Caco-2 (cell line): Measurements from ENCODE around the gene CDH13. TPM values are rescaled to one million over a fixed set of nuclear protein-coding genes. Genes with fewer than 3 reads are reported as not detected.

Experiments
- BruUV-seq: library from RNA; stranded (reverse); fragments of 400-500 nt; replicated peaks from 2 replicates; lab custom pipeline; 2021; lab: Mats Ljungman, UMichigan
- CTCF ChIA-PET: fragments of 300-600 bp; sonication (Branson Sonifier 250); formaldehyde crosslinking; loops from one replicate; lab custom pipeline; 2022; ENCODE audit warnings: antibody characterized with exemption; lab: Charles Lee
- POLR2A ChIA-PET: fragments of 300-600 bp; sonication (Branson Sonifier 250); formaldehyde crosslinking; loops from one replicate; lab custom pipeline; 2022; ENCODE audit warnings: antibody characterized with exemption; lab: Charles Lee
- DNase-seq, 2 experiments: peaks; one replicate each; pipeline versions ENCODE4 v3.0.0 to v3.0.0-alpha.2; 2020 to 2022
- H3K27me3 ChIP-seq: replicated peaks from 2 replicates; pipeline ENCODE4 v1.6.0; 2011; ENCODE audit warnings: low read length; ENCODE audit not compliant: control insufficient read depth, insufficient read depth
- H3K36me3 ChIP-seq: 2 replicates; pipeline ENCODE4 v1.5.1; 2011; ENCODE audit warnings: low read length; ENCODE audit not compliant: control insufficient read depth, insufficient read depth
- H3K4me1 ChIP-seq: fragments of 250-450 bp; sonication (Bioruptor Pico); 2 replicates; pipeline ENCODE4 v1.5.1; 2020; ENCODE audit warnings: mild to moderate bottlenecking
- H3K4me3 ChIP-seq: 2 replicates; pipeline ENCODE4 v1.5.1; 2011; ENCODE audit warnings: low read depth, mild to moderate bottlenecking, control low read depth, low read length
- H3K9me3 ChIP-seq: fragments of 250-450 bp; sonication (Bioruptor Pico); 2 replicates; pipeline ENCODE4 v1.5.1; 2020; ENCODE audit warnings: mild to moderate bottlenecking, moderate library complexity
- H3K27ac Mint-ChIP-seq: one replicate; pipeline ENCODE4 v1.8.0; 2022; ENCODE audit warnings: mixed read lengths; ENCODE audit not compliant: unreplicated experiment
- H3K27me3 Mint-ChIP-seq: one replicate; pipeline ENCODE4 v1.8.0; 2022; ENCODE audit warnings: mixed read lengths; ENCODE audit not compliant: insufficient read depth, unreplicated experiment
- H3K36me3 Mint-ChIP-seq: one replicate; pipeline ENCODE4 v1.8.0; 2022; ENCODE audit warnings: mild to moderate bottlenecking, mixed read lengths; ENCODE audit not compliant: insufficient read depth, unreplicated experiment
- H3K4me1 Mint-ChIP-seq: one replicate; pipeline ENCODE4 v1.8.0; 2022; ENCODE audit warnings: low read depth, mixed read lengths; ENCODE audit not compliant: unreplicated experiment
- H3K4me3 Mint-ChIP-seq: one replicate; pipeline ENCODE4 v1.8.0; 2022; ENCODE audit warnings: mild to moderate bottlenecking, moderate library complexity, mixed read lengths; ENCODE audit not compliant: unreplicated experiment
- H3K9me3 Mint-ChIP-seq: one replicate; pipeline ENCODE4 v1.8.0; 2022; ENCODE audit warnings: mixed read lengths; ENCODE audit not compliant: unreplicated experiment
- CTCF ChIP-seq, 2 experiments: fragments of 200-600 bp in 1 of 2; IDR thresholded peaks; 1 replicate in 1 of 2; 2 replicates in 1 of 2; pipeline versions ENCODE4 v1.5.1 to v1.8.0; 2011 to 2022; ENCODE audit warnings: antibody characterized with exemption in 1 of 2, control low read depth in 1 of 2, inconsistent platforms in 1 of 2, low read depth in 1 of 2, low read length in 1 of 2, mild to moderate bottlenecking in 1 of 2, moderate library complexity in 1 of 2; ENCODE audit not compliant: insufficient read depth in 1 of 2, severe bottlenecking in 1 of 2, unreplicated experiment in 1 of 2
- intact Hi-C: fragments of 100-400 bp; cut with micrococcal nuclease; formaldehyde crosslinking; loops from one replicate; pipeline ENCODE4 v1.10.0; 2022; ENCODE audit not compliant: unreplicated experiment
- total RNA-seq: library from RNA; stranded (reverse); gene quantifications from 2 replicates; pipeline ENCODE4 v1.2.3, GENCODE V29; 2022

The CDH13 gene
- total RNA-seq, 1 experiment from 2014 or later = 2.2 TPM

- Histone ChIP-seq H3K36me3 (no peaks in the 10 kb centered on the region), H3K9me3 (no peaks in the 10 kb centered on the region), H3K4me1 (peaks cover 3% of the 10 kb centered on the region; the same call in 1 of the 2 replicates), H3K4me3 (no peak overlapping the region), H3K27me3 (no peaks in the 10 kb centered on the region)
- no peak overlapping the region for H3K4me3 Mint-ChIP-seq
- no TSS peak for BruUV-seq
- H3K9me3 Mint-ChIP-seq = no peaks in the 10 kb centered on the region
- intact Hi-C loops = no loop called here
- ChIA-PET CTCF (no interaction called here), POLR2A (no interaction called here)
- DNase-seq = no peak
- H3K4me1 Mint-ChIP-seq = no peaks in the 10 kb centered on the region
- H3K27me3 Mint-ChIP-seq = peaks cover 6% of the 10 kb centered on the region
- TF ChIP-seq CTCF (IDR thresholded peaks at IDR 0.05; ENCODE audit: insufficient read depth in 1 of 2, low read depth in 1 of 2, low read length in 1 of 2, severe bottlenecking in 1 of 2, unreplicated experiment in 1 of 2) = no peak
- no peak overlapping the region for H3K27ac Mint-ChIP-seq
- H3K36me3 Mint-ChIP-seq = no peaks in the 10 kb centered on the region
These were observed 72.5 kb downstream of the CDH13 start for GRCh38 chr16:82699260-82699659.

- H3K4me1 ChIP-seq = no peaks in the 10 kb centered on the region
These were observed 73.1 kb downstream of the CDH13 start for GRCh38 chr16:82699711-82700495.

More at GRCh38 chr16:82699711-82700495, 73.1 kb downstream of the CDH13 start:
- Histone ChIP-seq H3K27me3 (no peaks in the 10 kb centered on the region), H3K9me3 (no peaks in the 10 kb centered on the region), H3K4me3 (no peak overlapping the region), H3K36me3 (no peaks in the 10 kb centered on the region)
- peaks cover 6% of the 10 kb centered on the region for H3K27me3 Mint-ChIP-seq
- BruUV-seq = no TSS peak
- no peak overlapping the region for H3K27ac Mint-ChIP-seq
- H3K9me3 Mint-ChIP-seq = no peaks in the 10 kb centered on the region
- TF ChIP-seq CTCF (IDR thresholded peaks at IDR 0.05; ENCODE audit: insufficient read depth in 1 of 2, low read depth in 1 of 2, low read length in 1 of 2, severe bottlenecking in 1 of 2, unreplicated experiment in 1 of 2) = no peak
- H3K4me3 Mint-ChIP-seq = no peak overlapping the region
- no peaks in the 10 kb centered on the region for H3K4me1 Mint-ChIP-seq
- ChIA-PET POLR2A (no interaction called here), CTCF (interaction anchor here (0.6 kb wide), 1 partner anchor 332 kb away, joined by 6 read pairs; no protein-coding TSS in a partner anchor)
- no peak for DNase-seq
- intact Hi-C loops = no loop called here
- no peaks in the 10 kb centered on the region for H3K36me3 Mint-ChIP-seq
